DOHH2 (cell line): ENCODE results near the gene OR4D9.

Source experiments
- H3F3A ChIP-seq: fragments of 200-600 bp; sonication (generic), shearing (Covaris generic); 2 replicates; pipeline ENCODE4 v1.6.0; 2016; ENCODE audit warnings: antibody characterized with exemption, mild to moderate bottlenecking; ENCODE audit not compliant: control insufficient read depth, insufficient read depth
- H3K27ac ChIP-seq: fragments of 200-600 bp; sonication (generic); 2 replicates; pipeline ENCODE4 v1.5.1; 2014; ENCODE audit warnings: low read depth, mild to moderate bottlenecking, low read length, moderate library complexity
- H3K27me3 ChIP-seq: fragments of 200-600 bp; sonication (generic); 2 replicates; pipeline ENCODE4 v1.6.1; 2014; ENCODE audit warnings: mild to moderate bottlenecking, low read length, mixed read lengths; ENCODE audit not compliant: control insufficient read depth
- H3K36me3 ChIP-seq: fragments of 200-600 bp; sonication (generic); 2 replicates; pipeline ENCODE4 v1.6.1; 2014; ENCODE audit warnings: mild to moderate bottlenecking, low read length, moderate library complexity, mixed read lengths; ENCODE audit not compliant: control insufficient read depth
- H3K4me1 ChIP-seq: fragments of 200-600 bp; sonication (generic); 2 replicates; pipeline ENCODE4 v1.6.1; 2014; ENCODE audit warnings: mild to moderate bottlenecking, low read length, mixed read lengths; ENCODE audit not compliant: control insufficient read depth
- H3K4me2 ChIP-seq: fragments of 200-600 bp; sonication (generic); 2 replicates; pipeline ENCODE4 v1.6.0; 2014; ENCODE audit warnings: mild to moderate bottlenecking, low read length, moderate library complexity
- H3K4me3 ChIP-seq: fragments of 200-600 bp; sonication (generic); 2 replicates; pipeline ENCODE4 v1.5.1; 2014; ENCODE audit warnings: mild to moderate bottlenecking, low read length, mixed read lengths
- H3K79me2 ChIP-seq: fragments of 200-600 bp; sonication (generic); 2 replicates; pipeline ENCODE4 v1.6.1; 2014; ENCODE audit warnings: mild to moderate bottlenecking, low read length, mixed read lengths; ENCODE audit not compliant: control insufficient read depth
- H3K9me2 ChIP-seq: fragments of 200-600 bp; sonication (generic); replicated peaks from 2 replicates; pipeline ENCODE4 v1.6.1; 2014; ENCODE audit warnings: mild to moderate bottlenecking, low read length, mixed read lengths; ENCODE audit not compliant: control insufficient read depth
- H3K9me3 ChIP-seq: fragments of 200-600 bp; sonication (generic); 2 replicates; pipeline ENCODE4 v1.6.1; 2014; ENCODE audit warnings: antibody characterized with exemption, low read length, mixed read lengths; ENCODE audit not compliant: control insufficient read depth, insufficient read depth
- H4K20me1 ChIP-seq: fragments of 200-600 bp; sonication (generic); 2 replicates; pipeline ENCODE4 v1.6.0; 2014; ENCODE audit warnings: low read depth, mild to moderate bottlenecking, antibody characterized with exemption, low read length, moderate library complexity; ENCODE audit not compliant: control insufficient read depth, insufficient read depth
- CTCF ChIP-seq: fragments of 200-600 bp; sonication (generic); IDR thresholded peaks from one replicate; pipeline ENCODE4 v1.5.1; 2014; ENCODE audit warnings: antibody characterized with exemption, mild to moderate bottlenecking, low read depth, low read length; ENCODE audit not compliant: poor library complexity, severe bottlenecking
- EZH2phosphoT487 ChIP-seq: fragments of 200-600 bp; sonication (generic); IDR thresholded peaks from 2 replicates; pipeline ENCODE4 v1.6.1; 2017; ENCODE audit warnings: borderline replicate concordance, mild to moderate bottlenecking, antibody characterized with exemption, low read length, moderate library complexity, mixed read lengths

Gene OR4D9

DNA sequence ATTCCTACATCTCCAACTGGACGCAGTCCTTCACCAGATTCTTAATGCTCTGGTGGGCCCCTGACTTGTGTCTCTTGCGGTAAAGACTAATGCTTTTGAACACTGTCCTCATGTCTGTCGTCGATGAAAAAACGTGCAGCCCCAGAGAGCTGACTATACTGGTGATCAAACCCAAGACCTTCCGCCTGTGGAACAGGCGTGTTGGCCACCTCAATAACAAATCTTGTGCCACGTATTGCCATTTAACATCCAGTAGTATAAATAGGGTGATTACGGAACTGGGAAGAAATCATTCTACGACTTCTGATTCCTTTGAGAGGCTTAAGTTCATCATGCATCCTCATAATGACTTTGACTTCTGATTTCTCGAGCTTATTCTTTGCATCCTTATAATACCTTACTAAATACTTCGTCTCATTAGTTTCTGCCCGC, 45.6 kb downstream of the OR4D9 start:
- H3K9me3 ChIP-seq: no peaks in the 10 kb centered on the region
- H3K27me3 ChIP-seq: no peaks in the 10 kb centered on the region
- no peaks in the 10 kb centered on the region for H3K79me2 ChIP-seq
- H3K4me3 ChIP-seq: peak overlapping the region; percentile 73
- peaks cover 3% of the 10 kb centered on the region; the same call in 1 of the 2 replicates for H3K36me3 ChIP-seq
- peak overlapping the region; percentile 78 for H3K4me2 ChIP-seq
- TF ChIP-seq CTCF: no peak
- no peak for TF ChIP-seq EZH2phosphoT487
- peaks cover 48% of the 10 kb centered on the region for H3K4me1 ChIP-seq
- H3K9me2 ChIP-seq: no peaks in the 10 kb centered on the region
- H4K20me1 ChIP-seq: no peaks in the 10 kb centered on the region
- H3K27ac ChIP-seq: 0 out of 2 replicates have a peak overlapping the region, but pooled peaks have one; percentile 12
- H3F3A ChIP-seq: peaks cover 23% of the 10 kb centered on the region

DNA sequence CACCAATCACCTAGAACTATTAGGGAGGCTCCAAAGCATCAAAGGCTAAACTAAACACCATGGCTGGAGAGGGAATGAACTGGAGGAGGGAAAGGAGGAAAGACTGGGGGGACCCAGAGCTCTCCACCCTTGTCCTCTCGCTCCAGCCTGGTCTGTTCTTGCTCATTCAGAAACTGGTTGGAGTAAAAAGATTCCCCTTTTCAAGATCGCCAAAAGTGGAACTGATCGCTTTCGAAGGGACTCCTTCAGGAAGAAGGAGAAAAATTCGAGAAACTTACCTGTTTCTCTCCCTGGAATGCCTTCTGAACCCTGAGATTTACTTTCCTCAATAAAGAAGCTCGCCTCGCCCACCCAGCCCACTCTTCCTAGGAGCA, 46.9 kb downstream of the OR4D9 start:
- Histone ChIP-seq H3K27ac (no peak overlapping the region), H3K9me3 (no peaks in the 10 kb centered on the region)

DNA sequence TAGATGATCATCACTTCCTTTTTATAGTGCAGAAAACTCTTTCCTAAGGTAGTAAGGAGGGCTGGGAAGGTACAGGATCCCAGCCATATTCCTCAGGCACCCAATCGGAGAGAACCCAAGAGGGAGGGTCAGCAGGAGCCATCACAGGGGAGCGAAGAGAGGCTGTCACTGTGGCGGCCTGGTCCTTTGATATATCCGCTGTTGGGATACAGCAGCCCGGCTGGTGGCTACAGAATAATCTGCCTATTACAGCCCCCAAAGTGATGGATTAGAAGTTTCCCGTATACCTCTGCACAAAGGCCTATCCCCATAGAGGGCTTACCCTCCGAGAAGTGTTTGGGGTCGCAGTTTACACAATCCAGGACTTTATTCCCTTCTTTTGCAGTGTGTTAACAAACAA, 48.5 kb downstream of the OR4D9 start:
- Histone ChIP-seq H3K9me3 (no peaks in the 10 kb centered on the region), H3K27me3 (no peaks in the 10 kb centered on the region), H3K4me3 (peak overlapping the region; percentile 99), H3F3A (peaks cover 17% of the 10 kb centered on the region), H3K4me2 (peak overlapping the region; percentile 95), H3K79me2 (no peaks in the 10 kb centered on the region), H3K27ac (no peak overlapping the region), H3K9me2 (no peaks in the 10 kb centered on the region), H3K36me3 (peaks cover 3% of the 10 kb centered on the region; the same call in 1 of the 2 replicates), H3K4me1 (peaks cover 41% of the 10 kb centered on the region), H4K20me1 (no peaks in the 10 kb centered on the region)
- no peak for TF ChIP-seq CTCF
- TF ChIP-seq EZH2phosphoT487: no peak

More for the DNA sequence above, 46.9 kb downstream of the OR4D9 start:
- H3K36me3 ChIP-seq: peaks cover 3% of the 10 kb centered on the region; the same call in 1 of the 2 replicates
- peaks cover 17% of the 10 kb centered on the region for H3F3A ChIP-seq
- no peaks in the 10 kb centered on the region for H3K9me2 ChIP-seq
- H3K27me3 ChIP-seq: no peaks in the 10 kb centered on the region
- H4K20me1 ChIP-seq: no peaks in the 10 kb centered on the region
- H3K4me1 ChIP-seq: peaks cover 45% of the 10 kb centered on the region
- peak overlapping the region; percentile 78 for H3K4me2 ChIP-seq
- TF ChIP-seq EZH2phosphoT487 (no peak), CTCF (no peak)
- peak overlapping the region; percentile 73 for H3K4me3 ChIP-seq
- H3K79me2 ChIP-seq: no peaks in the 10 kb centered on the region

DNA sequence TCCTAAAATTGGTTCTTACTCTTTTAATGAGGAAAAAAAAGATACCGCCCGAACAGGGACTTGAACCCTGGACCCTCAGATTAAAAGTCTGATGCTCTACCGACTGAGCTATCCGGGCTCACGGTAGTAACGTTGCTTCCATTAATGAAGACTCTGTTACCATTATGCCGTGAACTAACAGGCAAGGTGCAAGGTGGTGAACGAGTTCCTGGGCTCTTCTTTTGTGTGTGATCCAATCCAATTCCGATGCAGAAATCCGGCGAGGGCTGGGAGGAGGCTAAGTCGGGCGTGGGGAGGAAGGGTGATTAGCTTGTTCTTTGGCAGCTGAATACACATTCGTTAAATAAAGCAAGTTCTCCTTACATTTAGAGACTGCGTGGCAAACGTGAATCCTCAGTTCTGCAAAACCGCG, 49.0 kb downstream of the OR4D9 start:
- peaks cover 17% of the 10 kb centered on the region for H3F3A ChIP-seq
- peak overlapping the region; percentile 55 for H3K27ac ChIP-seq
- H3K27me3 ChIP-seq: no peaks in the 10 kb centered on the region
- H3K79me2 ChIP-seq: no peaks in the 10 kb centered on the region
- peak overlapping the region; percentile 95 for H3K4me2 ChIP-seq
- no peaks in the 10 kb centered on the region for H4K20me1 ChIP-seq
- H3K36me3 ChIP-seq: peaks cover 3% of the 10 kb centered on the region; the same call in 1 of the 2 replicates
- H3K9me3 ChIP-seq: no peaks in the 10 kb centered on the region
- H3K4me3 ChIP-seq: peak overlapping the region; percentile 99
- H3K4me1 ChIP-seq: peaks cover 41% of the 10 kb centered on the region
- TF ChIP-seq EZH2phosphoT487 (no peak; the same call in 1 of the 2 replicates), CTCF (no peak)
- H3K9me2 ChIP-seq: no peaks in the 10 kb centered on the region
